Activated CD8-positive, alpha-beta memory T cell treated with anti-CD3 and anti-CD28 coated beads, Interleukin-2, amount 10 ng/mL, durations not matched to agents 7 days and 5 days (primary cell): ENCODE data around the gene PDZD2. TPM values are rescaled to one million over a fixed set of nuclear protein-coding genes. Genes with fewer than 3 reads are reported as not detected.

Source experiments
- ATAC-seq: fragments of 150-1000 bp; cut with Tn5 transposase; one replicate; pipeline ENCODE4 v1.10.0; 2021; ENCODE audit warnings: moderate library complexity
- CTCF ChIA-PET: fragments of 350-600 bp; sonication (Branson Sonifier 250); formaldehyde crosslinking; loops from one replicate; lab custom pipeline; 2021; ENCODE audit warnings: antibody characterized with exemption; lab: Charles Lee
- DNase-seq: peaks from one replicate; pipeline ENCODE4 v3.0.0-alpha.2; 2020
- H3K27ac Mint-ChIP-seq: one replicate; pipeline ENCODE4 v1.8.0; 2021; ENCODE audit warnings: mild to moderate bottlenecking, mixed read lengths
- H3K27me3 Mint-ChIP-seq: one replicate; pipeline ENCODE4 v1.8.0; 2021; ENCODE audit warnings: mixed read lengths
- H3K36me3 Mint-ChIP-seq: one replicate; pipeline ENCODE4 v1.8.0; 2021; ENCODE audit warnings: mild to moderate bottlenecking, mixed read lengths
- H3K4me1 Mint-ChIP-seq: one replicate; pipeline ENCODE4 v1.8.0; 2021; ENCODE audit warnings: mixed read lengths
- H3K4me3 Mint-ChIP-seq: one replicate; pipeline ENCODE4 v1.8.0; 2021; ENCODE audit warnings: mild to moderate bottlenecking, moderate library complexity, mixed read lengths
- H3K9me3 Mint-ChIP-seq: one replicate; pipeline ENCODE4 v1.8.0; 2022; ENCODE audit warnings: low read depth, mixed read lengths
- total RNA-seq, 2 experiments: library from RNA; stranded (reverse); gene quantifications; one replicate each; pipeline ENCODE4 v1.2.3, GENCODE V29; 2021

Gene PDZD2
- total RNA-seq, 2 experiments from 2014 or later, result not detected

DNA sequence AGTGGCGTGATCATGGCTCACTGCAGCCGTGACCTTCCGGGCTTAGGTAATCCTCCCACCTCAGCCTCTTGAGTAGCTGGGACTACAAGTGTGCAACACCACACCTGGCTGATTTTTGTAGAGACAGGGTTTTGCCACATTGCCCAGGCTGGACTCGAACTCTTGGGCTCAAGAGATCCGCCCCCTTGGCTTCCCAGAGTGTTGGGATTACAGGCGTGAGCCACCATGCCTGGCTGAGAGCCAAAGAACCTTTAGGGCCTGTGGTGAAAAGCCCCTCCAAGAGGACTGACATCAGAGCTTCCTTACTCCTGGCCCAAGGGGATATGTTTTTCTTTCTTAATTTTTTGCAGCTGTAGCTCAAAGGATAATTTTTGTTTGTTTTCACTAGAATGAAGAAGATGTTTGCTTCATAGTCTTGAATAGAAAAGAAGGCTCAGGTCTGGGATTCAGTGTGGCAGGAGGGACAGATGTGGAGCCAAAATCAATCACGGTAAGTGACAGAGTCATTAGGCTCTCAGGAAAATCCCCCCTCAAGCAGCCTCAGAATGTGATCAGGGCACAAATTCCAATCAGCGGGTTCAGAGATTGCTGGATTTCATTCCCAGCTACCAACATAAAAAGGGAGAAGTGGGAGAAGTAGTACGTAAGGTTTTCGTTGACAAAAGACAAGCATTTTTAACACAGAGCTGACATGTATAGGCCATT, 458.1 kb downstream of the PDZD2 start:
- H3K4me1 Mint-ChIP-seq, result peaks cover 6% of the 10 kb centered on the region
- DNase-seq (peak; percentile 15), ATAC-seq (no peak)
- CTCF ChIA-PET, result interaction anchor here (0.7 kb wide), 1 partner anchor 140 kb away, joined by 5 read pairs; no protein-coding TSS in a partner anchor
- no peak overlapping the region for H3K27ac Mint-ChIP-seq
- peaks cover 4% of the 10 kb centered on the region for H3K36me3 Mint-ChIP-seq
- no peaks in the 10 kb centered on the region for H3K27me3 Mint-ChIP-seq
- no peaks in the 10 kb centered on the region for H3K9me3 Mint-ChIP-seq
- no peak overlapping the region for H3K4me3 Mint-ChIP-seq

- peaks cover 7% of the 10 kb centered on the region for H3K36me3 Mint-ChIP-seq
- CTCF ChIA-PET, result no interaction called here
Measured at GRCh38 chr5:32098291-32098690, 459.4 kb downstream of the PDZD2 start.

GRCh38 chr5:32098890-32099310, 460.0 kb downstream of the PDZD2 start:
- CTCF ChIA-PET, result no interaction called here
- Mint-ChIP-seq H3K27ac (no peak overlapping the region), H3K4me1 (no peaks in the 10 kb centered on the region), H3K36me3 (peaks cover 10% of the 10 kb centered on the region), H3K4me3 (no peak overlapping the region), H3K9me3 (no peaks in the 10 kb centered on the region), H3K27me3 (no peaks in the 10 kb centered on the region)
- DNase-seq (no peak), ATAC-seq (no peak)

More at GRCh38 chr5:32098291-32098690, 459.4 kb downstream of the PDZD2 start:
- DNase-seq (no peak), ATAC-seq (no peak)
- Mint-ChIP-seq H3K27me3 (no peaks in the 10 kb centered on the region), H3K4me1 (peaks cover 1% of the 10 kb centered on the region), H3K9me3 (no peaks in the 10 kb centered on the region), H3K27ac (no peak overlapping the region), H3K4me3 (no peak overlapping the region)

GRCh38 chr5:32099486-32100035, 460.6 kb downstream of the PDZD2 start:
- CTCF ChIA-PET, result no interaction called here
- H3K4me1 Mint-ChIP-seq, result no peaks in the 10 kb centered on the region
- no peak for ATAC-seq

DNA sequence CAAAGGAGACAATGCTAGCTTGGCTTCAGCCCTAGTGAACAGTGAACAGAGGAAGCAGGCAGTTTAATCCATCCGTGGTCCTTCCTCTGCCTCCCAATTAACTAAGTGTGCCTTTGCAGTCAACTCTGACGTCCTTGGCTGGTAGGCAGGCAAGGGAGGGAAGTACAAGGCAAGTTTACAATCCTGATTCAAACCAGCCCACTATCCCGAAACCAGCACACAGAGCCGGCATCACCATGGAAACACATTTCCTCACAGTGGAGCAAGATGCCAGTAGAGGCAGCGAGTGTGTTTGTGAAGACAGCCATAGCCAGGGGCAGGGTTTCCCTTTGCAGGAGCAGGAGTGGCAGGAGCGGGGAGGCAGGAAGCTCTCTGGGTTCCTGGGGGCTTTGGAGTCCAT, 461.3 kb downstream of the PDZD2 start:
- Mint-ChIP-seq H3K9me3 (no peaks in the 10 kb centered on the region), H3K27ac (no peak overlapping the region), H3K4me1 (no peaks in the 10 kb centered on the region), H3K4me3 (no peak overlapping the region), H3K36me3 (peaks cover 10% of the 10 kb centered on the region), H3K27me3 (no peaks in the 10 kb centered on the region)
- DNase-seq, result no peak
- CTCF ChIA-PET, result no interaction called here
- no peak for ATAC-seq

More at GRCh38 chr5:32099486-32100035, 460.6 kb downstream of the PDZD2 start:
- Mint-ChIP-seq H3K9me3 (no peaks in the 10 kb centered on the region), H3K27ac (no peak overlapping the region), H3K4me3 (no peak overlapping the region), H3K27me3 (no peaks in the 10 kb centered on the region), H3K36me3 (peaks cover 10% of the 10 kb centered on the region)
- DNase-seq, result no peak

DNA sequence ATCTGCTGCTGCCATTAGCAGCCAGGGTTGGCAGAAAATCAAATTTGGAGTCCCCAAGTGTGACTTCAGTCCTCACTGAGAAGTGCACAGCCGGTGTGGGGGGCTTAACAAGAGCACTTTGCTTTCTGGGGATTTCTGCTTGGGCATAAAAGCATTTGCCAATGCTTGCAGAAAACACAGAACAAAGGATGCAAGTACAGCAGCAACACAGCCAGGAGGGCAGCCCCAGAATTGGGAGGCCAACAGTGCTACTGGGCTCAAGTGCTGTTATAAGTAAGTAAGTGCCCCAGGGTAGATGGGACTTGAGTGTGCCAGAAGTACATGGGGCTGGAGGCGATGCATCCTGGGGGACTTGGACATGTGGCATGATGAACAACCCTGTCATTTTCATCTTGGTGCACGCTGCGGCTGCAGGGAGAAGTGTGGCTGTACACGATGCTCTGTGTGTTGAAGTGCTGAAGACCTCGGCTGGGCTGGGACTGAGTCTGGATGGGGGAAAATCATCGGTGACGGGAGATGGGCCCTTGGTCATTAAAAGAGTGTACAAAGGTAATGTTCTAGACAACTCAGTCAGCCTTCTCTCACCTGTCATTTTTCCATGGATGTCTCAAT, 461.9 kb downstream of the PDZD2 start:
- Mint-ChIP-seq H3K27me3 (no peaks in the 10 kb centered on the region), H3K36me3 (peaks cover 10% of the 10 kb centered on the region), H3K4me3 (no peak overlapping the region), H3K27ac (no peak overlapping the region), H3K9me3 (no peaks in the 10 kb centered on the region), H3K4me1 (no peaks in the 10 kb centered on the region)
- CTCF ChIA-PET, result no interaction called here
- ATAC-seq, result no peak
- DNase-seq, result no peak

- Mint-ChIP-seq H3K4me3 (no peak overlapping the region), H3K27me3 (no peaks in the 10 kb centered on the region), H3K4me1 (no peaks in the 10 kb centered on the region), H3K9me3 (no peaks in the 10 kb centered on the region), H3K36me3 (peaks cover 11% of the 10 kb centered on the region), H3K27ac (no peak overlapping the region)
- CTCF ChIA-PET, result no interaction called here
- no peak for ATAC-seq
- no peak for DNase-seq
Measured at GRCh38 chr5:32102254-32102986, 463.5 kb downstream of the PDZD2 start.

DNA sequence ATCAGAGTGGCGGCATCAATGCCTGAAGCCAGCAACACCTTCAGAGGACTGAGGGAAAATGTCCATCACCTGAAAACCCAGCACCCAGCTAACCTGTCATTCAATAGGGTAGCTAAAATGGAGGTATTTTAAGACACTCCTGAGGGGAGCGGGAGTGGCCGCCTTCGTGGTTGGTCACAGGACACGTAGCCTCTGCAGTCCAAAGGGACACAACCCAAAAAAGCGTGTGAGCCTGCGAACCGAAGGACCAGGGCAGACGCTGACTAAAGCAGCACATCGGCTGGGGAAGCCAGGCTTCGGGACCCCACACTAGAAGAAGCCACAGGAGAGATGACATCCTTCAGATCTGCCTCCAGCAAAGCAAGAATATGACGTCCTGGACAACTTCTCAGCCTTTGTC, 464.6 kb downstream of the PDZD2 start:
- Mint-ChIP-seq H3K9me3 (no peaks in the 10 kb centered on the region), H3K36me3 (peaks cover 17% of the 10 kb centered on the region), H3K4me1 (no peaks in the 10 kb centered on the region), H3K27ac (no peak overlapping the region), H3K27me3 (no peaks in the 10 kb centered on the region), H3K4me3 (no peak overlapping the region)
- DNase-seq, result no peak
- no peak for ATAC-seq
- CTCF ChIA-PET, result no interaction called here

DNA sequence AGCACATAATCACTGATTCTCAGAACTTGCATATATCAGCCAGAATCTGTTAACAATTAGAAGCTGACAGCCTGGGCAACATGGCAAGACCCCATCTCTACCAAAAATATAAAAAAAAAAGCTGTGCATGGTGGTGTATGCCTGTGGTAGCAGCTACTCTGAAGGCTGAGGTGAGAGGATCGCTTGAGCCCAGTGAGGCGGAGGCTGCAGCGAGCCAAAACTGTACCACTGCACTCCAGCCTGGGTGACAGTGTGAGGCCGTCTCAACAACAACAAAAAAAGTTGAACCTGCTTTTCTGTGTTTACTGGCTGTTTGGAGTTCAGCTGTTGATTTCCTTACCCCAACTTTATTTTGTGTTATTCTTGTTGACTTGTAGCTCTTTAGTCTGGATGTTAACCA, 468.4 kb downstream of the PDZD2 start:
- CTCF ChIA-PET, result interaction anchor here (1.3 kb wide), 1 partner anchor 10 kb away, joined by 3 read pairs; no protein-coding TSS in a partner anchor
- DNase-seq (no peak), ATAC-seq (no peak)
- H3K27ac Mint-ChIP-seq, result no peak overlapping the region
- H3K4me3 Mint-ChIP-seq, result no peak overlapping the region
- peaks cover 33% of the 10 kb centered on the region for H3K36me3 Mint-ChIP-seq
- no peaks in the 10 kb centered on the region for H3K27me3 Mint-ChIP-seq
- no peaks in the 10 kb centered on the region for H3K4me1 Mint-ChIP-seq
- no peaks in the 10 kb centered on the region for H3K9me3 Mint-ChIP-seq

DNA sequence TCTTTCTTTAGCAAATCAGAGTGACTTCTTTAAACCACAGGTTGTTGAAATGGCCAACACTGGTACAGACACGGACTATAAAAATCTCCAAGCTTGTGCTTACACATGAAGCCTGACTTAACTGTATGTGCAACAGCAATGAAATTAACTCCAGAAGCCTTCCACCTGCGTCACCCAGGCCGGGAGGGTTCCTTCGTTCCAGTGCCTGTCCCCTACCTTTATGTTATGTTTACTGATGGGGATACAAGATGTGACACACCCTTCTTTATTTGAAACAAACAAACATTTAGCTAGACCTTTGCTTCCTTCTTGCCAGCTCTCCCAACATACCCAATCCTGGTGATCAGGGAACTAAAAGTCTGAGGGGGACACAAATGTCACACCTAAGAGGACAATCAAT, 469.2 kb downstream of the PDZD2 start:
- ATAC-seq (no peak), DNase-seq (no peak)
- Mint-ChIP-seq H3K4me3 (no peak overlapping the region), H3K36me3 (peaks cover 36% of the 10 kb centered on the region), H3K27me3 (no peaks in the 10 kb centered on the region), H3K27ac (no peak overlapping the region), H3K9me3 (no peaks in the 10 kb centered on the region), H3K4me1 (peaks cover 2% of the 10 kb centered on the region)
- CTCF ChIA-PET, result interaction anchor here (1.0 to 1.8 kb wide), 3 partner anchors 9 to 221 kb away, joined by 3 to 10 read pairs (median 3); no protein-coding TSS in a partner anchor

GRCh38 chr5:32109236-32109635, 470.3 kb downstream of the PDZD2 start:
- no peak overlapping the region for H3K27ac Mint-ChIP-seq
- DNase-seq, result no peak
- no peak overlapping the region for H3K4me3 Mint-ChIP-seq
- ATAC-seq, result no peak
- H3K9me3 Mint-ChIP-seq, result no peaks in the 10 kb centered on the region
- peaks cover 36% of the 10 kb centered on the region for H3K36me3 Mint-ChIP-seq
- H3K4me1 Mint-ChIP-seq, result peaks cover 2% of the 10 kb centered on the region
- no peaks in the 10 kb centered on the region for H3K27me3 Mint-ChIP-seq
- CTCF ChIA-PET, result interaction anchor here (1.8 kb wide), 1 partner anchor 16 kb away, joined by 10 read pairs; no protein-coding TSS in a partner anchor

- ATAC-seq (no peak), DNase-seq (no peak)
- peaks cover 37% of the 10 kb centered on the region for H3K36me3 Mint-ChIP-seq
- H3K9me3 Mint-ChIP-seq, result no peaks in the 10 kb centered on the region
- CTCF ChIA-PET, result no interaction called here
- H3K4me3 Mint-ChIP-seq, result no peak overlapping the region
- no peak overlapping the region for H3K27ac Mint-ChIP-seq
- H3K4me1 Mint-ChIP-seq, result peaks cover 2% of the 10 kb centered on the region
- no peaks in the 10 kb centered on the region for H3K27me3 Mint-ChIP-seq
Measured at GRCh38 chr5:32110111-32110696, 471.3 kb downstream of the PDZD2 start.

DNA sequence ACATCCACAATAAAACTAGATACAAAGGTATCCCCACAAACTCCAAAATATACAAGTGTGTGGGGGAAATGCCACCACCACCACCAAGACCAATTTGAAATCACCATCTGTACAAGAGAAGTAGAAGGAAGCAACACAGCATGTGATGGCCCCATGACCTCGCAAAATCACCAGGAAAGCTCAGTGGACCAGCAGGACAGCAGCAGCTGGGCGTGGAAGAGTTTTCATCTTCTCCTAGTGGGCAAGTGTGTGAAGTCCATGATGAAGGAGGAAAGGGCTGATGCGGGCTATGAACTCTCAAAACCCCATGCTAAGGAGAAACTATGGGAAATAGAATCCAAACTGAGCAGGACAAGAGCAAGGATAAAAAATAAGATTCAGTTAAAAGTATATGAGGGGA, 477.1 kb downstream of the PDZD2 start:
- ATAC-seq (no peak), DNase-seq (no peak)
- Mint-ChIP-seq H3K4me1 (peaks cover 12% of the 10 kb centered on the region), H3K4me3 (no peak overlapping the region), H3K27me3 (no peaks in the 10 kb centered on the region), H3K27ac (no peak overlapping the region), H3K9me3 (no peaks in the 10 kb centered on the region), H3K36me3 (peaks cover 48% of the 10 kb centered on the region)
- CTCF ChIA-PET, result no interaction called here
